GM11168 (cell line): Measurements from ENCODE around the gene TRIM3.

ENCODE experiments used
- in situ Hi-C: fragments of 300-500 bp; cut with MboI; formaldehyde crosslinking; loops from one replicate; pipeline ENCODE4 v1.12.0; 2022; ENCODE audit warnings: low sequenced_read_pairs; ENCODE audit not compliant: unreplicated experiment

The TRIM3 gene

DNA sequence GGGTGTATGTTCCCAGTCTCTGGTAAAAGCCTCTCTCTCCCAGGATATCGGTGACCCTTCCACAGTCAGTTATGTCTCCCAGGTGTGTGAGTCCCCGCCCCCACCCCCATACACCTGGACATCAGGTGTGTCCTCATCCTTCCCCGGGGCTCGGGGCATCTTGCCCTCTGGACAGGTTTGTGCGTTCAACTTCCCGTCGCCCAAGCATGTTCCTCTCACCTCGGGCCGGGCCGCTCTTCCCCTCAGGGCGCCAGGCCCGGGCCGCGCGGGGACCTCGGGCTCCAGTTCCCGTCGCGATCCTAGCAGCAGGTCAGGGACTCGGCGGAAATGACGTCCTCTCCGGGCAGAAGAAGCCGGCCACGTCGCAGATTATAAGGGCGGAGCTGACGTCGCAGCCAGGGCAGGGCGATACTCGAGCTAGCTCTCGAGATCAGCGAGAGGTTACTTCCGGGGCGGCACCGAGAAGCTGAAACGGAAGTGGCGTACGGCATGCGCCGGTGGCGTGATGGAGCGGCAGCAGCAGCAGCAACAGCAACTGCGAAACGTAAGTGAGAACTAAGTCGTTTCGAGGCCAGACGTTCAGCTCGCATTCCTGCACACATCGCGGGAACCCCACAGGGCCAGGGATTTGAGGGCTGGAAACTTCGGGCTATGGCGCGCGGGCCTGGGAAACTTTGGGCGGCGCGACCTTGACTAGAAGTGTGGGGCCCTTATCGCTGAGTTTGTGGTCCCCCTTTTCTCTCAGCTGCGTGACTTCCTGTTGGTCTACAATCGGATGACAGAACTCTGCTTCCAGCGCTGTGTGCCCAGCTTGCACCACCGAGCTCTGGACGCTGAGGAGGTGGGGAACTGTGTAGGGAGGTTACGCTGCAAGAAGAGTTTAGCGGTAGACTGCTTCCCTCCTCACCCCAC lies 7.5 kb upstream of the TRIM3 start, which contains the start of the genes ARFIP2 and TIMM10B:
TSS of gene ARFIP2 (minus strand) at position 320 of the 912 bp plus-strand sequence. CDS start 910 bp downstream, outside the sequence.
TSS of gene TIMM10B (plus strand) at position 490 of the 912 bp plus-strand sequence. CDS start at position 506, 16 bp downstream.
- in situ Hi-C loops: no loop called here

DNA sequence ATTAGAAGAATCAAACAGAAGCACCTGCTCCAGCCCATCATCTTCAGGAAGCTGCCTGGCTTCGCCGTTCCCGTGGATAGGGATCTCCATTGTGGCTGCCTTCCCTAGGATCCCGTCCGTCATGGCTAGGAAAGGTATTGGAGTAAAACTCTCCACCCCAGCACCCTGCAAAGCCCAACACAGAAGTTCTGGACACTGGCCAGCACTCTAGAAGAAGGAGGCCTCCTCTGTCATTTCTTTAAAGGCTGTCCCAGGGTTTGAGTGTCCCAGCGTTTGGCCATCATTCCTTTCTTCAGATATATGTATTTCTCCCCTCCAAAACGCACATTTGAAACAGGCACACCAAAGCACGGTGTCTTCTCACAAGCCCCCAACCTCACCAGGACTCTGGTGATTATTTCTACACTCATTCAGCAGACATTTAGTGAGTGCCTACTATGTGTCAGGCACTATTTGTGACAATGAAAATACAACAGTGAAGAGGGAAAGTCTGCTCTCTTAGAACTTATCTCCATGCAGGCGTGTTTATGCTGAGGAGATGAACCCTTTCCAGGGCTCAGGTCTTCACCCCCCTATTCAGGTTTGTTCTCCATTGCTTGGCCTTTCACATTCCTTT lies 6.7 kb upstream of the TRIM3 start:
- in situ Hi-C loops: no loop called here

DNA sequence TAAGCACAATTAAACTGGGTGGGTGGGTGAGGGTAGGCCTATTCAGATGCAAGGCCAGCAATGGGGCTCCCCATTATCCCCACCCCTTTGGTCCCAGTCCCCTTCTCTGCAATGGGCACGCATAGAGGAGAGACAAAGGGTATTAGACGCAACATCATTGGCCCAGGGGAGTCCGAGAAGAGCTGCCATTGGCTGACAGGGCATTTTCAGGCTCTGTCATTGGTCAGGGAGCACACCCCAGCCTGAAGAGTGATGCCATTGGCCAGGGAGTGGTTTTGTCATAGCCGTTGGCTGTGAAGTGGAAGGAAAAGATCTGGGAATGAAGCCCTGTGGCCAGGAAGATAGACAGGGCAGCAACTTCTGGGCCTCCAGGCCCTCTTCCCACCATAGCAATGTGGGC lies 2.8 kb upstream of the TRIM3 start:
- in situ Hi-C loops: no loop called here

DNA sequence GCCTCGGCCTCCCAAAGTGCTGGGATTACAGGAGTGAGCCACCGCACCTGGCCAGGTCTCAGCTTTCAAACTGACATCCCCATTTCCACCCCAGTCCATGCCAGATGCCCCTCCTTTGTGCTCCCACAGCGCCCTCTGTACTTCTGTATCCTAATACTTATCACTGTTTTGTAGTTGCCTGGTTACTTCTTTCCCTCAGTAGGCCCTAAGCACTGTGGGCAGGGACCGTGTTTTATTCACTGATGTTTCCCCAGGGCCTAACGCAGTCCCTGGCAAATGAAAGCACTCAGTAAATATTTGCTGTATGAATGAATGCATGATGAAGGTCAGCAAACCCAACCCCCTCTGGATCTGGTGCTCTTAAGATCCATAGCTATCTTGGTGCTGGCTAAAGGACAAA lies 2.2 kb upstream of the TRIM3 start:
- in situ Hi-C loops: no loop called here

DNA sequence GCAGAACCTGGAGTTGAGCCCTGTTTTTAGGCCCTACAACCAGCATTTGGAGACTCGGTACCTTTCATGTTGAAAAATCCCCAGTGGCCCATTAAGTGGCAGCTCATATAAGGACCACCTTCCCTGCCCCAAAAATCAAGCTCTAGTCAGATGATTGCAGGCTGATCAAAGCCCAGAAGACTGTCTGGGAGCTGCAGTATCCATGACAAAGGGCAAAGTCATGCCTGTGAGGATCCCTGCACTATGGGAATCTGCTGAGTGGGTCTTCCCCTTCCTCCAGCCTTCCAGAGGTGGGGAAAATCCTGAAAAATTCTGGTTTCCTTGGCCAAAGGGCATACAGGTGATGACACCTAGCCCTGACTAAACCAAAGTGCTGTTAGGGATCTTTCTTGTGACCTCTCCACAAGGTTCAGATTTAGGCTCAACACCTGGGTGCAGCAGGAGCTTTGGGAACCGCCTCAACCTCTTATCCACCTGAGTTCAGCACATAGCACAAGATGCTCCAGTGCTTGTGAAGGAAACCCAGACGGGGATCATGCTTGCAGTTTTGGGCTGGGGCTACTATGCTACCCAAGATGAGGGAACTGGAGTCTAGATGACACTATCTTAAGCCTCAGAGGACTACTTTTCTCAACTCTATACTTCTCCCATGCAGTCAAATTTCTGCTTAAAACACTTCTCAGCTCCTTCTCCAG lies 1.2 kb upstream of the TRIM3 start:
- in situ Hi-C loops: no loop called here

DNA sequence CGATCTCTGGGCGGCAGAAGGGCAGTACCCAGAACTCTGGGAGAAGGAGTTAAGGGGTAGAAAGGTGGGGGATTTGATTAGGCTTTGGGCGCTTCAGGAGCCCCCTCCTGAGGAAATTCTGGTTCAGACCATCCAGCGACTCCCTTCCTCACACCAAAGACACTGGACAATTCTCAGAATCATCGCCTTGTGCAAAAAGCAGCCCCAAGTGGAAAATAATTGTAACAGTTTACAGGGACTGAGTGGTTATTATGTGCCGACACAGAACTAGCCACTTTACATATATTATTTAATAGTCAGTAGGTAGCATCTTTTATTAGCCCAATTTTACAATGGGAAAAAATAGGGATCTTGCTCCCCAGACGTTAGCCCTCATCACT lies 662 bp upstream of the TRIM3 start:
- in situ Hi-C loops: no loop called here

DNA sequence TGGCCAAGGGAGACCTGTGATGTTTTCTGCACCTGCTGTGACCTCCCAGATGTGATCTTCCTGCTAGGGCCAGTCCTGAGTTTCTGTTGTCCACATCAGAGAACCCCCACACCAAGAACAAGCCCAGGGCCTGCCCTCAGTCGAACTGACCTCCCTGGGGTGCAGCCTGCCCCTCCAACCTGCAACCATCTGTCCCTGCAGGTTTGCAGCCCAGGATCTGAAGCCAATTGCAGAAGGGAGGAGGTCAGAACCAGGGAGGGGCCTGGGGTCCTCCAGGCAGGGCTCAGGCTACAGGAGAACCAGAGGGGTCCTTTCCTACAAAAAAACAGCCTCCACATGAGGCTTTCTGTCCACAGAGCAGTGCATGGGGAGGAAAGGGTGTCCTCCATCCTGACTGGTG lies 807 bp downstream of the TRIM3 start:
- in situ Hi-C loops: no loop called here

DNA sequence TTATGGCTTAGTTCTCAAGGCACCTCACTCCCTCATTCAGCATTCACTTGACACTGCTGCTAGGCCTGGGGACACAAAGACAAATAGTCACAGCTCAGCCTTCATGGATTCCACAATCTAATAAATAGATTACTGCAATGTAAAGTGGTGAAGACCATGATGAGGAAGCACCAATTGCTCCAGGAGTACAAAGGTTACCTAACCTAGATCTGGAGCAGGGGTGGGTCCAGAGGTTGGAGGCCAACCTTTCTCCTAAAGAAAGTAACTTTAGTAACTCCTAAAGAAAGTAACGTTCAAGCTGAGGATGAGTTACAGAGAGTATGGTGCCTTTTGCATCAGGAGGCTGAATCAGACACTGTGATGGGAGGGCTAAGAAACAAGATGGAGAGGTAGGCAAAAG lies 4.1 kb downstream of the TRIM3 start:
- in situ Hi-C loops: no loop called here

DNA sequence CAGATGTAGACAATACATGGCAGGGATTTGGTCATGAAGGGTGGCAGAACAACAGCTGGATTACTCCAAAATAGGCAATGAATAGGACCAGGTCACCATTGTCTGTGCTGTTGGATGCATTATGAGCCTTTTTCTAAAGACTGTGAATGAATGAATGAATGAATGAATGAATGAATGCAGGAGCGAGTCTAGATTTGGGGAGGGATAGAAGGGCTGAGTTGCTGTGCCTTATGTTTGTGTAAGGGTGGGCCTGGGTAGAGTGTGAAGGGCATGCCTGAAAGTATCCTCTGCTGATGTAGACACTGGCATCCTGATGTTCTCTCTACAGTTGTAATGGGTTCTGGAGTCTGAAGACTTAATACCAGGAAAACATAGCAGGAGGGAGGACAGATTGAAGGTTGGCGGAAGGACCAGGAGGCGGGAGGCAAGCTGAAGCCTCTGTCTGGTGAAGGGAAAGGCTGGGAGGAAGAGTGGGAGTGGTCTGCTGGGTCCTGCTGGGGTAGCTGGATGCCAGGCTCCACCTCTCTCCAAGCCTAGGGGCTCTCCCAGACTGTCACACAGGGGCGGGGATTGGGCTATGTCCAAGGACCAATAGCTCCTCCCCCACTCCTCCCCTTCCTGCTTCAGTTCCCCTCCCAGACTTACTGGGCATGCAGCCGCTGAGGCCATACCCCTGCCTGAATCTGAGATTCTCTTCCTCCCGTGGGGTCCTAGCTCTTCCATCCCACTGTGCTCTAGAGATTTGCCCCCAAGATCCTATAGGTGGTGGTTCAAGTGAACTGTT lies 4.8 kb downstream of the TRIM3 start:
- in situ Hi-C loops: no loop called here

DNA sequence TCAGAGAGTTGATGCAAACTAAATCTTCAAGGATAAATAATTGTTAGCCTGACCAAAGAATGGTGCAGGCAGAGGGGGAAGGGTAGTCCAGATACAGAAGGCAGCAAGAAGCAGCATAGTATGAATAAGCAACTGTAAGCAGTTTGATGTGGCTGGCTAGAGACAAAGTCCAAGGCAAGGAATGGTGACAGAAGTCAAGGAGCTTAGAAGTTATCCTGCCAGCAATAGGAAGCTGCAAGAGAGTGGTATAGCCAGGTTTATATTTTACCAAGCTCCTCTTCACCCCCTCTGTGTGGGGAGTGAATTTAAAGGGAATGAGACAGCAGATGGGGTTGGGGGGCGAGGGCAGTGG lies 14.7 kb downstream of the TRIM3 start:
- in situ Hi-C loops: no loop called here

DNA sequence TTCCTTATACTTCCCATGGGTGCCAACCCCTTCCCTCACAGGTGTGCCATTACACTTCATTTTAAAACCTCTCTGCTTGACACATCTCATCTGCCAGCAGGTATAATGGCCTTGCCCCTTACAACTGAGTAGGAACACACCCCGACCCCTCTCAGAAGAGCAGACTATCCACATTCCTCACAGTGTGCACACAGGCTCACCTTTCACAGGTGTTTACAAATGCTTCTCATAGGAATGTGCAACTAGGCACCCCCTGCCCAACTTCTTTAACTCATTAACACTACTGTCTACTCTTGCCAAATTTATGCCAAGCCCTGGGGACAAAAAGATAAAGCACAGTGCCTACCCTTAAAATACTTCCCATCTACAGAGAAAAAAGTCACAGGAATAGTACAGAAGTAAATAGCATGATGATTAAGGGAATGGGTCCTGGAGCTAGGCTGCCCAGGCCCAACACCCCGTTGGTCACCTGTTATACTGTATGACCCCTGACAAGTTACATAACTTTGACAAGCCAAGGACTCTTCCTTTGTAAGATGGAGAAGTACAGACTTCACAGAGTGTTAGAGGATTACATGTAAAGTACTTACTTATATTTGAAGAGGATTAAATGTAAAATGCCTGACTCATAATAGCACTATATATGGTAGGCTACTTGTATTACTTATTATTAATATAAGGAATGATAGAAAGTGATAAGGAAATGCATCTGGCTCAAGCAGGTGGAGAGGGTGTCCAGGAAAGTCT lies 15.2 kb downstream of the TRIM3 start:
- in situ Hi-C loops: no loop called here

DNA sequence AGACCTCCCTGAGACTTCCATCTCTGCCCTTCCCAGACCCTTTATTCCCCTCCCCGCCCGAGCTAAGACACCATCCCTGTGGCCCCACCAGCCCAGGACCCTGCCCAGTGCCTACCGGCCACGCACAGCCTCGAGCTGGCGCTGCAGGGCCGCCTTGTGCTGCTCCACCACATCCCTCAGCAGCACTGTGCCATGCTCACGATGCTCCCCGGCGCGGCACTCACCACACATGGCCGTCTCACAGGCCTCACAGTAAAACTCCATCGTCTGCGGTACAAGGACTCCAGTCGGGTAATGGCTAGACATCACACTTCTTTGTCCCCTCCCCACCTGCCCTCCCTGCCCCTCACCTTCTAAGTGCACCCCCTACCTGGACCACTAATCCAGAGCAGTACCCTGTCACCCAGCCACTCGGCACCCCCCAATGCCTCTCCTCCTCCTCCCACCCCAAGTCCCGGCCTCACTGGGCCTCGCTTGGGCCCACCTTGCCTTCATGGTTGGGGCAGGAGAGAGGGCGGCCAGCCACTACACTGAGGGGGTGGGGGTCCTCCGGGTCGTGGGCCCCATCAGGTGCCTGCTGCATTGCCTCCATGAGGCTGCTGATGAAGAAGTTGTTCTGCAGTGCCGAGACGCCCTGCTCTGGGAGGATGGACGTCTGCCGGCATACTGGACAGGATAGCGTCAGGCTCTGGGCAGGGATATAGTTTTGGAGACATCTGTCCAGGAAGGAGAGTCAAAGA lies 16.0 kb downstream of the TRIM3 start:
- in situ Hi-C loops: no loop called here

DNA sequence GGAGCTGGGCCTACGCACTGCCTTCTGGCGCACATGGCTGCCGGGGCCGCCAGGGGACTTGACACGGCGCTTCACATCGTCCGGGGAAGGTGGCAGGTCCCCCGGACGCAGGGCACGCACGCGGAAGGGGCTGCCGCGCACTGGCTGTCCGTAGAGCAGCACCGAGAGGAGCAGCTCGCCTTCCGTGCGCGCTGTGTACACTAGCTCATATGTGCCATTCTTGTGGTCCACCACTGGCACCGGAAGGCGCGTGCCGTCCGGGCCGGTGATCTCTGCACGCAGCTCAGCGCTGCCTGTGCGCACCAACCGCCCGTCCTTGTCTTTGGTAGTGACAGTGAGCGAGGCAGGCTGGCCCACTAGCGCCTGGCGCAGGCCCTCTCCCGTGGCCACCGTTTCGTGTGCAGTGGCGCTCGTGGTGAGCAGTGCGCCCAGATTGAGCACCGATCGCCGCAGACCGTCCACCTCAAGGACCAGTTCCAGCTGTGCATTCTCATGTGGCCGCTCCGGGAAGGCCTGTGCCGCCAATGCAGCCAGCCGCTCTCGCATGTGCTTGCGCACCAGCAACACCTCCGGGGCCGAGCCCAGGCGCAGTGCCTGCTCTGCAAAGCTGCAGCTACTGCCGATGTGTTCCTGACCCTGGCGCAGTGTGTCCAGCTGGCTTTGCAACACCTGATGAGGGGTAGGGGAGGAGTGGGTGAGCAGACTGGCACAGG lies 17.2 kb downstream of the TRIM3 start:
- in situ Hi-C loops: no loop called here

DNA sequence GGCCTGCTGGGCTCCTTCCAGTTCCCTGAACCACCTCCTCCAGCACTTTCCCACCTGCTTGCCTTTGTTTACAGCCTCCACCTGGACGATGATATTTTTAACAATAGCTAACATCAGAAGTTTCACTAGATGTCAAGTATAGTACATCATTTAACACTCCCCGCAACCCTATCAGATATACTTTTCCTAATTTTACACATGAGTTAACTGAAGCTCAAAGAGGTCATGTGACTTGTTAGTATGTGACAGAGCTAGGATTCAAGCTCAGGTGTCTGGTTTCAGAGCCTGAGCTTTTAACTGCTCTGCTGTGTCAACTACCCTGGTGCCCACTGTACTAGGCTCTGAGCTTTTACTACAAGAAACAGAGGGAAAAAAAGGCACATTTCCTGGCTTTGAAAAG lies 18.7 kb downstream of the TRIM3 start:
- in situ Hi-C loops: no loop called here

DNA sequence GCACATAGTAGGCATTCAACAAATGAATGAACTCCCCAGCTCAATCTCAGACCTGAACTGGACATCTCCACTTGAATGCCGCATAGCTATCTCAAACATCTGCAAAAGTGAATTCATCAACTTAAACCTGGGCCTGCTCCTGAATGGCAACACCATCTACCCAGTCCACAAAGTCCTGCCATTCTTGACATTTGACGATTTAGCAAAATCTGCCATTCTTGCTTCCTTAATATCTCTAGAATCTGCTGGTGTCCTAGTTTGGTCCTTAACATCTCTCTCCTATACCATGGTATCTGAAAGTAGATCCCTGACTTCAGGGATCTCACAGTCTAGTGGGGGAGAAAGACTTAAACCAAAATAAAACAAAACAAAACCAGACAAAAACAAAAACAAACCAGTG lies 20.6 kb downstream of the TRIM3 start:
- in situ Hi-C loops: no loop called here

DNA sequence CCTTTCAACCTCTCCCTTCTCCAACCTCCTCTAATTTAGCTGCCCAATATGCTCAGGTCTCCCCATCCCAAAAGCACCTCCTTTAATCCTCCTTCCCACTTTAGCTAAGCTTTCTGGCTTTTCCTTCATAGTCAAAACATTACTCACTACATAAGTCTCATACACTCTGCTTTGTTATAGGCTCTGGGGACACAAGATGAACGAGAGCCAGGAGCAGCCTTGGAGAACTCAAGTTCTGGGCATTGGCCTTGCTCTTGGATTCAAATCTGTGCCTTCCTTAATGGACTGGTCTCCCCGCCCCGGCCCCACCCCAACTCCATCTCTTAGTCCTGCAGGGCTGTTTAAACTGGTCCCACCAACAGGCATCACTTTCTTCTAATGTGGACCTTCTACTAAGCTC lies 21.5 kb downstream of the TRIM3 start:
- in situ Hi-C loops: no loop called here

DNA sequence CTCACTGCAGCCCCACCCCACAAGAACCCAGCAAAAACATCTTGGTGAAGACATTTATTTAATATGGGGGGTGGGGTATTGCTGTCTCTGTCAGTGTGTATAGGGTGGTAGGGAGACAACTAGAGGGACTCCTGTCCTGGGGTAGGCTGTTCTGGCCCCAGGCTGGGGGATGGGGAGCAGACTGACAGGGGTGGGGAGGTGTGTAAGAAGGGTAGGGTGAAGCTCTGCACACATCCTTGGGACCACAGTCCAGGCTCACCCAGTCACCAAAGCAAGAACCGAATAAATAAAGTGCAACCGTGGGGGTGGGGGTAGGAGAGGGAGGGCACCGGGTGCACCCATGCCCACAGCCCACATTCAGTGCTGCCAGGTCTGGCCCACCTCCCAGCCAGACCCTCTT lies 25.2 kb downstream of the TRIM3 start:
- in situ Hi-C loops: no loop called here

DNA sequence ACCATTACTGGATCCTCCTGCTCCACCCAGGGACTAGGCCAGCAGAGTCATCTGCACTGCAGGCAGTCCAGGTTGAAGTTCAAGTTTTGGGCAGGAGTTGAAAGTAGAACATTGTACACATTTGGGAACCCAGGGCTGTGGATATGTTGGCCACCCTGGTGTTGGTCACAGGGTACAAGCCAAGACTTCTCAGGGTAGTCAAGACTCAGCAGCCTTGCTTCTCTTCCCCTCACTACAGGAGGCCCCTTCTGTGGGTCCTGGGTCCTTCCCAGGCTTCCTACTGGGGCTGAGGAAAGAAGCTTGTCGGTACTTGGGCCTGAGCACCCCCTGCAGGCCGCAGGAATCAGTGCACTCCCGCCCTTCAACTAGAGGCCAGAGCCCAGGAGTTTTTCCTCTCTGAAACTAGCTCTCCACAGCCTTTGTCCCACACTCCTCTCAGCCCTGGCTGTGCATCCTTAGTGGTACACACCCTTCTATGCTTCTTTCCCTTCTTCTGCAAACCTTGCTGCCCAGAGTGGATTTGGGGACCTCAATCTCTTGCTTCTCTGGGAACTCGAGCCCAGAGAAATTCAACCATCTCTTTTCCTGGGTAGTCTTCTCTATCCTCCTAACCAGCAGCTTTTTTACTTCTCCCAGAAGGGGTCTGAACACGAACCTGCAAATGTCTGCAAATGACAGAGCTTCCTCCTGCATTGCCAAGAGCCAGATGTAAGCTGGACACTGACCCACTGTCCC lies 30.3 kb downstream of the TRIM3 start:
- in situ Hi-C loops: loop anchor here (5.0 kb wide), 1 partner anchor 61 kb away; no protein-coding TSS in a partner anchor
